Loucy (cell line): ENCODE results near the gene TUBA3E.
"Not testable (repeated sequence)": the region's sequence is repeated elsewhere in the genome, so short reads cannot be mapped to it uniquely, and the experiment has no call there.

Source experiments
- EZH2phosphoT487 ChIP-seq: fragments of 200-600 bp; IDR thresholded peaks from 2 replicates; pipeline ENCODE4 v1.6.1; 2018; ENCODE audit warnings: antibody characterized with exemption, mild to moderate bottlenecking, moderate library complexity, borderline replicate concordance
- TF ChIP-seq, protein P1 (sequence below): fragments of 200-600 bp; sonication (generic); conservative IDR thresholded peaks from 2 replicates; pipeline ENCODE4 v1.5.1; 2014; ENCODE audit warnings: mild to moderate bottlenecking, antibody characterized with exemption, low read length

DNA sequence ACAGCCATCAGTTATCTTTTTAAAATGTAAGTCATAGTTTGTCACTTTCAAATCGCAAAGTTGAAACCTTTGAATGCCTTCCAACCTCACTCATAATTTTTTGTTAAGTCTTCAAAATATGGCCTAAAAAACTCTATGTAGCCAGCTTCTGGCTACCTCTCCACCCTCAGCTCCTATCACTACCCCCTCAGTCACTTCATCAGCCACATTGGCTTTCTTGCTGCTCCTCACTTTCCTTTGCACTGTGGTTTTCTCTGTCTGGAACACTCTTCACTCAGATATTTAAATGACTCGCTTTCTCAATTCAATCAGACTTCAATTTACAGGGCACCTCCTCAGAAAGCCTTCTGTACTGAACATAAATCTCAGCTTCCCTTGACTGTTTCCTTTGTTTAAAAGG, 34.8 kb upstream of the TUBA3E start:
- TF ChIP-seq, protein P1, sequence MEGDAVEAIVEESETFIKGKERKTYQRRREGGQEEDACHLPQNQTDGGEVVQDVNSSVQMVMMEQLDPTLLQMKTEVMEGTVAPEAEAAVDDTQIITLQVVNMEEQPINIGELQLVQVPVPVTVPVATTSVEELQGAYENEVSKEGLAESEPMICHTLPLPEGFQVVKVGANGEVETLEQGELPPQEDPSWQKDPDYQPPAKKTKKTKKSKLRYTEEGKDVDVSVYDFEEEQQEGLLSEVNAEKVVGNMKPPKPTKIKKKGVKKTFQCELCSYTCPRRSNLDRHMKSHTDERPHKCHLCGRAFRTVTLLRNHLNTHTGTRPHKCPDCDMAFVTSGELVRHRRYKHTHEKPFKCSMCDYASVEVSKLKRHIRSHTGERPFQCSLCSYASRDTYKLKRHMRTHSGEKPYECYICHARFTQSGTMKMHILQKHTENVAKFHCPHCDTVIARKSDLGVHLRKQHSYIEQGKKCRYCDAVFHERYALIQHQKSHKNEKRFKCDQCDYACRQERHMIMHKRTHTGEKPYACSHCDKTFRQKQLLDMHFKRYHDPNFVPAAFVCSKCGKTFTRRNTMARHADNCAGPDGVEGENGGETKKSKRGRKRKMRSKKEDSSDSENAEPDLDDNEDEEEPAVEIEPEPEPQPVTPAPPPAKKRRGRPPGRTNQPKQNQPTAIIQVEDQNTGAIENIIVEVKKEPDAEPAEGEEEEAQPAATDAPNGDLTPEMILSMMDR: not testable (repeated sequence)
- TF ChIP-seq EZH2phosphoT487: not testable (repeated sequence)
